ENCODE measurements around the gene KCNK2.

- TF ChIP-seq, protein P1, sequence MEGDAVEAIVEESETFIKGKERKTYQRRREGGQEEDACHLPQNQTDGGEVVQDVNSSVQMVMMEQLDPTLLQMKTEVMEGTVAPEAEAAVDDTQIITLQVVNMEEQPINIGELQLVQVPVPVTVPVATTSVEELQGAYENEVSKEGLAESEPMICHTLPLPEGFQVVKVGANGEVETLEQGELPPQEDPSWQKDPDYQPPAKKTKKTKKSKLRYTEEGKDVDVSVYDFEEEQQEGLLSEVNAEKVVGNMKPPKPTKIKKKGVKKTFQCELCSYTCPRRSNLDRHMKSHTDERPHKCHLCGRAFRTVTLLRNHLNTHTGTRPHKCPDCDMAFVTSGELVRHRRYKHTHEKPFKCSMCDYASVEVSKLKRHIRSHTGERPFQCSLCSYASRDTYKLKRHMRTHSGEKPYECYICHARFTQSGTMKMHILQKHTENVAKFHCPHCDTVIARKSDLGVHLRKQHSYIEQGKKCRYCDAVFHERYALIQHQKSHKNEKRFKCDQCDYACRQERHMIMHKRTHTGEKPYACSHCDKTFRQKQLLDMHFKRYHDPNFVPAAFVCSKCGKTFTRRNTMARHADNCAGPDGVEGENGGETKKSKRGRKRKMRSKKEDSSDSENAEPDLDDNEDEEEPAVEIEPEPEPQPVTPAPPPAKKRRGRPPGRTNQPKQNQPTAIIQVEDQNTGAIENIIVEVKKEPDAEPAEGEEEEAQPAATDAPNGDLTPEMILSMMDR (conservative IDR thresholded peaks at IDR 0.05; ENCODE audit: low read length) = no peak
- no peak for TF ChIP-seq EZH2phosphoT487 (IDR thresholded peaks at IDR 0.05; ENCODE audit: borderline replicate concordance, low read depth, low read length)
These were observed 21.7 kb downstream of the KCNK2 start for GRCh38 chr1:215104283-215104682.

Measured in OCI-LY7 (cell line).